H9 (cell line): ENCODE data around the gene IRF2BPL. TPM values are rescaled to one million over a fixed set of nuclear protein-coding genes. Genes with fewer than 3 reads are reported as not detected.

Source experiments
- DNase-seq: peaks from one replicate; pipeline ENCODE4 v3.0.0-alpha.2; 2017
- H2AFZ ChIP-seq: one replicate; pipeline ENCODE4 v1.6.1; 2013; ENCODE audit warnings: mild to moderate bottlenecking, low read length, control low read depth, moderate library complexity
- H2AK5ac ChIP-seq: 2 replicates; pipeline ENCODE4 v1.6.1; 2013; ENCODE audit warnings: low read length, control low read depth, mixed read lengths; ENCODE audit not compliant: insufficient read length
- H2BK120ac ChIP-seq: one replicate; pipeline ENCODE4 v1.6.1; 2013; ENCODE audit warnings: low read depth, mild to moderate bottlenecking, low read length, control low read depth, inconsistent platforms; ENCODE audit not compliant: poor library complexity, severe bottlenecking
- H2BK12ac ChIP-seq: 2 replicates; pipeline ENCODE4 v1.6.1; 2013; ENCODE audit warnings: low read length, control low read depth, mixed read lengths, low read depth; ENCODE audit not compliant: insufficient read length
- H2BK15ac ChIP-seq: 2 replicates; pipeline ENCODE4 v1.6.1; 2013; ENCODE audit warnings: low read depth, low read length, control low read depth
- H2BK20ac ChIP-seq: one replicate; pipeline ENCODE4 v1.6.1; 2013; ENCODE audit warnings: low read depth, mild to moderate bottlenecking, low read length, control low read depth, inconsistent platforms; ENCODE audit not compliant: poor library complexity, severe bottlenecking
- H2BK5ac ChIP-seq: 2 replicates; pipeline ENCODE4 v1.6.1; 2013; ENCODE audit warnings: low read length, control low read depth, mixed read lengths; ENCODE audit not compliant: insufficient read length
- H3K14ac ChIP-seq: 2 replicates; pipeline ENCODE4 v1.6.1; 2013; ENCODE audit warnings: low read length, control low read depth; ENCODE audit not compliant: insufficient read depth
- H3K18ac ChIP-seq: 2 replicates; pipeline ENCODE4 v1.6.1; 2013; ENCODE audit warnings: low read depth, mild to moderate bottlenecking, mixed read lengths, low read length, control low read depth; ENCODE audit not compliant: insufficient read length
- H3K23ac ChIP-seq: 2 replicates; pipeline ENCODE4 v1.6.1; 2013; ENCODE audit warnings: low read length, control low read depth, mixed read lengths, low read depth; ENCODE audit not compliant: insufficient read length
- H3K23me2 ChIP-seq: 2 replicates; pipeline ENCODE4 v1.6.1; 2013; ENCODE audit warnings: low read depth, mild to moderate bottlenecking, mixed read lengths, low read length, control low read depth; ENCODE audit not compliant: insufficient read length, poor library complexity, severe bottlenecking
- H3K27ac ChIP-seq: 2 replicates; pipeline ENCODE4 v1.5.1; 2013; ENCODE audit warnings: low read length, control low read depth, mixed read lengths, low read depth; ENCODE audit not compliant: insufficient read length
- H3K27me3 ChIP-seq: 2 replicates; pipeline ENCODE4 v1.6.1; 2013; ENCODE audit warnings: low read length, control low read depth, inconsistent platforms; ENCODE audit not compliant: insufficient read depth
- H3K4ac ChIP-seq: 2 replicates; pipeline ENCODE4 v1.6.1; 2013; ENCODE audit warnings: low read depth, mild to moderate bottlenecking, control low read depth, inconsistent platforms, low read length, moderate library complexity
- H3K4me1 ChIP-seq: 2 replicates; pipeline ENCODE4 v1.6.1; 2013; ENCODE audit warnings: low read length, control low read depth, inconsistent platforms; ENCODE audit not compliant: insufficient read depth
- H3K4me2 ChIP-seq: 2 replicates; pipeline ENCODE4 v1.6.1; 2013; ENCODE audit warnings: low read length, control low read depth, mixed read lengths; ENCODE audit not compliant: insufficient read length, insufficient read depth
- H3K56ac ChIP-seq: 2 replicates; pipeline ENCODE4 v1.6.1; 2013; ENCODE audit warnings: low read depth, mild to moderate bottlenecking, mixed read lengths, low read length, control low read depth; ENCODE audit not compliant: insufficient read length
- H3K79me1 ChIP-seq: 2 replicates; pipeline ENCODE4 v1.6.1; 2013; ENCODE audit warnings: low read depth, mild to moderate bottlenecking, moderate library complexity, low read length, control low read depth, inconsistent platforms; ENCODE audit not compliant: insufficient read depth, poor library complexity, severe bottlenecking
- H3K79me2 ChIP-seq: 2 replicates; pipeline ENCODE4 v1.6.1; 2013; ENCODE audit warnings: low read length, control low read depth, inconsistent platforms; ENCODE audit not compliant: insufficient read depth
- H3K9ac ChIP-seq: 2 replicates; pipeline ENCODE4 v1.6.1; 2013; ENCODE audit warnings: low read length, control low read depth, mixed read lengths; ENCODE audit not compliant: insufficient read length; ENCODE audit errors: extremely low read depth
- H3K9me3 ChIP-seq: one replicate; pipeline ENCODE4 v1.6.1; 2013; ENCODE audit warnings: low read depth, low read length, inconsistent platforms; ENCODE audit not compliant: control insufficient read depth
- H3T11ph ChIP-seq: one replicate; pipeline ENCODE4 v1.6.1; 2013; ENCODE audit warnings: mild to moderate bottlenecking, low read length, control low read depth, inconsistent platforms
- H4K20me1 ChIP-seq: one replicate; pipeline ENCODE4 v1.6.1; 2013; ENCODE audit not compliant: control insufficient read depth, insufficient read length, insufficient read depth
- H4K5ac ChIP-seq: 2 replicates; pipeline ENCODE4 v1.6.1; 2013; ENCODE audit warnings: low read depth, mild to moderate bottlenecking, mixed read lengths, low read length, control low read depth; ENCODE audit not compliant: insufficient read length
- H4K8ac ChIP-seq: replicated peaks from 2 replicates; pipeline ENCODE4 v1.6.1; 2013; ENCODE audit warnings: low read length, control low read depth, mixed read lengths, low read depth; ENCODE audit not compliant: insufficient read length
- H4K91ac ChIP-seq: 2 replicates; pipeline ENCODE4 v1.6.1; 2013; ENCODE audit warnings: low read depth, mild to moderate bottlenecking, moderate library complexity, mixed read lengths, low read length, control low read depth; ENCODE audit not compliant: insufficient read length
- H3K27ac Mint-ChIP-seq, 3 experiments: 2 replicates in 2 of 3; 3 replicates in 1 of 3; pipeline ENCODE4 v1.8.0; 2020 to 2021; ENCODE audit warnings: mixed read lengths in 3 of 3, mild to moderate bottlenecking in 1 of 3, moderate library complexity in 1 of 3
- H3K27me3 Mint-ChIP-seq: 2 replicates; pipeline ENCODE4 v1.8.0; 2021; ENCODE audit warnings: low read depth, mild to moderate bottlenecking, moderate library complexity, mixed read lengths
- H3K36me3 Mint-ChIP-seq, 3 experiments: 2 replicates in 2 of 3; 3 replicates in 1 of 3; pipeline ENCODE4 v1.8.0; 2020 to 2021; ENCODE audit warnings: low read depth in 3 of 3, mixed read lengths in 3 of 3; ENCODE audit not compliant: insufficient read depth in 1 of 3
- H3K4me1 Mint-ChIP-seq, 2 experiments: 2 replicates each; pipeline ENCODE4 v1.8.0; 2020; ENCODE audit warnings: mixed read lengths in 2 of 2
- H3K4me3 Mint-ChIP-seq, 2 experiments: 2 replicates in 1 of 2; 3 replicates in 1 of 2; pipeline ENCODE4 v1.8.0; 2020 to 2021; ENCODE audit warnings: mild to moderate bottlenecking in 2 of 2, mixed read lengths in 2 of 2, moderate library complexity in 1 of 2
- H3K9me3 Mint-ChIP-seq, 2 experiments: 2 replicates in 1 of 2; 3 replicates in 1 of 2; pipeline ENCODE4 v1.8.0; 2020; ENCODE audit warnings: mild to moderate bottlenecking in 2 of 2, mixed read lengths in 2 of 2, moderate library complexity in 1 of 2
- WGBS: extraction: QIAGEN DNeasy Blood & Tissue Kit; methylation state at CpG from one replicate; pipeline ENCODE4 v1.1.7; 2013; ENCODE audit warnings: missing lambda C conversion rate, low lambda C conversion rate, mixed read lengths; ENCODE audit not compliant: insufficient read length; ENCODE audit errors: extremely low coverage; 5-methylcytosine and 5-hydroxymethylcytosine counted together
- total RNA-seq: library from RNA; stranded (reverse); gene quantifications from 2 replicates; pipeline ENCODE4 v1.2.1, GENCODE V29; 2021
- TF ChIP-seq, protein P1 (sequence below): fragments of 200-600 bp; sonication (generic); conservative IDR thresholded peaks from 3 replicates; pipeline ENCODE4 v1.8.0; 2021; ENCODE audit warnings: antibody characterized with exemption, mild to moderate bottlenecking

Gene IRF2BPL
- total RNA-seq, 1 experiment from 2014 or later = 59.0 TPM

DNA sequence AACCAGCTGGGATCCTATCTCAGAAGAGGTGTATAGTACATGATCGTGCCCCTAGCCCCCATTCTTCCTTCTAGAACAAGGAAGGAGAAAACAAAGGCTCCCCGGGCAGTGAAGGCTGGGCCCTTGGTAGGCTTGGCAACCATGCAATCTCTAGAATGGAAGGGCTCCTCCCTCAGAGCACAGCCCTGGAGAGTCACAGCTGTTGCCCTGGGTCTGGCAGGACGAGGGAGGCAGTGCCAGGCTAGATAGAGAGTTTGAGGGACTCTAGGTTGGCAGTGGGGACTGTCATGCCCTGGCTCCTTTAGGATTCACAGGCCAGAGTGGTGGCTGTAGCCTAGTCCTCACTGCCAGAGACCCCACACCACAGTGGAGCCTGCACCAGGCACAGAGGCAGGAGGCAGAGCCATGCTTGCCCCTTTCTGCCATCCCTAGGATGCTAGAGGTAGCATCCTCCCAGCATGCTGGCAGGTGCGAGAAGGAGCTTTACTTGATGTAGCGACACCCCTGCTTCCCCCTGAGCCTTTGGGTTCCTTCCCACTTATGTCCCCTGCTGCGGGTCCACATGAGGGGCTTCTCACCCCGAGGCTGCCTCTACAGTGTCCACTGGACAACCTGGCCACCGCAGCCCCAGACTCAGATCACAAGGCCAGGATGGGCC, 36.1 kb upstream of the IRF2BPL start:
- no peak overlapping the region for H4K5ac ChIP-seq
- WGBS = no CpG with 5 or more reads among the region's 8 CpGs
- no peak overlapping the region for H3T11ph ChIP-seq
- no peaks in the 10 kb centered on the region for H3K79me2 ChIP-seq
- no peak overlapping the region for H2BK120ac ChIP-seq
- TF ChIP-seq, protein P1, sequence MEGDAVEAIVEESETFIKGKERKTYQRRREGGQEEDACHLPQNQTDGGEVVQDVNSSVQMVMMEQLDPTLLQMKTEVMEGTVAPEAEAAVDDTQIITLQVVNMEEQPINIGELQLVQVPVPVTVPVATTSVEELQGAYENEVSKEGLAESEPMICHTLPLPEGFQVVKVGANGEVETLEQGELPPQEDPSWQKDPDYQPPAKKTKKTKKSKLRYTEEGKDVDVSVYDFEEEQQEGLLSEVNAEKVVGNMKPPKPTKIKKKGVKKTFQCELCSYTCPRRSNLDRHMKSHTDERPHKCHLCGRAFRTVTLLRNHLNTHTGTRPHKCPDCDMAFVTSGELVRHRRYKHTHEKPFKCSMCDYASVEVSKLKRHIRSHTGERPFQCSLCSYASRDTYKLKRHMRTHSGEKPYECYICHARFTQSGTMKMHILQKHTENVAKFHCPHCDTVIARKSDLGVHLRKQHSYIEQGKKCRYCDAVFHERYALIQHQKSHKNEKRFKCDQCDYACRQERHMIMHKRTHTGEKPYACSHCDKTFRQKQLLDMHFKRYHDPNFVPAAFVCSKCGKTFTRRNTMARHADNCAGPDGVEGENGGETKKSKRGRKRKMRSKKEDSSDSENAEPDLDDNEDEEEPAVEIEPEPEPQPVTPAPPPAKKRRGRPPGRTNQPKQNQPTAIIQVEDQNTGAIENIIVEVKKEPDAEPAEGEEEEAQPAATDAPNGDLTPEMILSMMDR = no peak
- no peak overlapping the region for H2AFZ ChIP-seq
- no peak overlapping the region for H2BK12ac ChIP-seq
- no peak overlapping the region for H3K56ac ChIP-seq
- H3K9ac ChIP-seq = no peak overlapping the region
- no peak overlapping the region for H3K27ac Mint-ChIP-seq
- H4K8ac ChIP-seq = no peak overlapping the region
- no peak overlapping the region for H3K4me2 ChIP-seq
- H2BK20ac ChIP-seq = no peak overlapping the region
- DNase-seq = no peak
- no peaks in the 10 kb centered on the region for H4K20me1 ChIP-seq
- H3K23me2 ChIP-seq = no peaks in the 10 kb centered on the region
- no peaks in the 10 kb centered on the region for H3K36me3 Mint-ChIP-seq
- H4K91ac ChIP-seq = no peak overlapping the region
- H3K9me3 ChIP-seq = no peaks in the 10 kb centered on the region
- H3K27me3 Mint-ChIP-seq = peaks cover 1% of the 10 kb centered on the region; the same call in 1 of the 2 replicates
- no peaks in the 10 kb centered on the region for H3K27me3 ChIP-seq
- H2BK15ac ChIP-seq = no peak overlapping the region
- no peak overlapping the region for H3K4ac ChIP-seq
- H3K23ac ChIP-seq = no peak overlapping the region
- no peak overlapping the region for H3K27ac ChIP-seq
- H3K14ac ChIP-seq = no peak overlapping the region
- peaks cover 5% of the 10 kb centered on the region; the same call in 1 of the 2 replicates for H3K4me1 ChIP-seq
- no peak overlapping the region for H3K18ac ChIP-seq
- H3K79me1 ChIP-seq = no peaks in the 10 kb centered on the region
- no peak overlapping the region for H2AK5ac ChIP-seq
- no peak overlapping the region for H3K4me3 Mint-ChIP-seq
- H3K9me3 Mint-ChIP-seq = no peaks in the 10 kb centered on the region
- no peak overlapping the region for H2BK5ac ChIP-seq
- H3K4me1 Mint-ChIP-seq = peaks cover 16 to 23% of the 10 kb centered on the region in 2 experiments
